Rectal smooth muscle tissue (tissue), 1 donor: ENCODE data around the gene CLDN15.
"Not testable (repeated sequence)": the region's sequence is repeated elsewhere in the genome, so short reads cannot be mapped to it uniquely, and the experiment has no call there.

Experiments
- H3K27ac ChIP-seq: one replicate; pipeline ENCODE4 v1.7.0; 2013; ENCODE audit warnings: low read depth, low read length, inconsistent platforms
- H3K27me3 ChIP-seq: one replicate; pipeline ENCODE4 v1.7.0; 2013; ENCODE audit warnings: low read length; ENCODE audit not compliant: control insufficient read depth, insufficient read depth
- H3K36me3 ChIP-seq: one replicate; pipeline ENCODE4 v1.7.0; 2013; ENCODE audit warnings: low read length; ENCODE audit not compliant: control insufficient read depth, insufficient read depth
- H3K4me1 ChIP-seq: one replicate; pipeline ENCODE4 v1.7.0; 2013; ENCODE audit warnings: low read length; ENCODE audit not compliant: control insufficient read depth, insufficient read depth
- H3K4me3 ChIP-seq: one replicate; pipeline ENCODE4 v1.7.0; 2013; ENCODE audit warnings: low read length
- H3K9ac ChIP-seq: one replicate; pipeline ENCODE4 v1.7.0; 2013; ENCODE audit warnings: low read length

The CLDN15 gene

DNA sequence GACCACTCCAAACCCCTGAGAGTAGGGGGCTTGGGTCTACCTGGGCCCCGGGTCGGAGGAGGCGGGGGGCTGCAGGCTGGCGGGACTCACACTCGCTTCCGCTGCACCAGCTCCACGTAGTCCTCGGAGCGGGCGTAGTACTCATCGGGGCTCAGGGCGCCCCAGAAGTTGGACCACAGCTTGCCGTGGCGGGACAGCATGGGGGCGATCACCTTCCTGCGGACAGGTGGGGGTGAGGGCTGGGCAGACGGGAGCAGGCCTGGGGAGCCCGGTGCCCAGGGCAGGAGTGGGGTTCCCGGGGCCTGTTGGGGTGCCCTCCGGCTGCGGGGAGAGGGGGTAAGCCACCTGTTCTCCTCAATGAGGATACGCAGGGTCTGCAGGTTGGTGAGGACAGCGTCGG lies 26.1 kb downstream of the CLDN15 start:
- H3K4me1 ChIP-seq: peaks cover 6% of the 10 kb centered on the region
- H3K36me3 ChIP-seq: peaks cover 16% of the 10 kb centered on the region
- H3K4me3 ChIP-seq: no peak overlapping the region
- no peaks in the 10 kb centered on the region for H3K27me3 ChIP-seq
- H3K9ac ChIP-seq: no peak overlapping the region
- H3K27ac ChIP-seq: no peak overlapping the region

DNA sequence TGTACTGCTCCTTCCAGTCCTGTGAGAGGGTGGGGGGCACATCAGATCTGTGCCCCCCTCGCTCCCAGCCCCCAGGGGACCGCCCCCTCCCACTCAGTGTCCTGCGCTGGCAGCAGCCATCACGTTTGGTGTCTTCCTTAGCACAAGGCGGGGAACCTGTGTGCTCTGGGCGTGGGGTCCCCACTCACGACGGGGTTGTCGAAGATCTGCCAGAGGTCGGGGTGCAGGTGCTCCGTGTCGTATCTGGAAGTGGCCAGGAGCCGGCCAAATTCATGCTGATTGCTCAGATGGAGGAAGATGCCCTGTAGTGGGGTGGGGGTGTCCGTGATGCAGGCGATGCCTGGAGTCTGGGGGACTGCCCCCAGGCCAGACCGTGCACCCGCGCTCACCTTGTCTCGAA lies 27.5 kb downstream of the CLDN15 start:
- Histone ChIP-seq H3K27me3 (no peaks in the 10 kb centered on the region), H3K4me1 (no peaks in the 10 kb centered on the region), H3K27ac (no peak overlapping the region), H3K4me3 (no peak overlapping the region), H3K9ac (no peak overlapping the region), H3K36me3 (peaks cover 16% of the 10 kb centered on the region)

DNA sequence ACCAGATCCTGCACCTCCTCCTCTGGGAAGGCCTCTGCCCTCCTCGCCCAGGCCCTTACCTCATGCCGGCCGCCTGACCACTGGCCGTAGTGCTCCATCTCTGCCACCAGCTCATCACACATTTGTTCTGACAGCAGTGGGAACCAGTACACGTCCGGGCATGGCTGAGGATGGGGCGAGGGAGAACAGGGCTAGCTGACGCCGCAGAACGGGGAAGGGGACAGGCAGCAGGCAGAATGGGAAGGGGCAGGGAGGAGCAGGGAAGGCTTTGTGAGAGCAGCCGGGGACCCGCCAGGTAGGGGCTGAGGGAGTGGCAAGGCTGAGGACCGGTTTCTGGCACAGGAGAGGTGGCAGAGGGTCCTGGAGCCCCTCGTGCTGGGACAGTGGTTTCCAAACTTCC lies 28.8 kb downstream of the CLDN15 start:
- H3K36me3 ChIP-seq: peaks cover 16% of the 10 kb centered on the region
- H3K27ac ChIP-seq: no peak overlapping the region
- no peak overlapping the region for H3K9ac ChIP-seq
- H3K4me3 ChIP-seq: no peak overlapping the region
- no peaks in the 10 kb centered on the region for H3K4me1 ChIP-seq
- no peaks in the 10 kb centered on the region for H3K27me3 ChIP-seq

DNA sequence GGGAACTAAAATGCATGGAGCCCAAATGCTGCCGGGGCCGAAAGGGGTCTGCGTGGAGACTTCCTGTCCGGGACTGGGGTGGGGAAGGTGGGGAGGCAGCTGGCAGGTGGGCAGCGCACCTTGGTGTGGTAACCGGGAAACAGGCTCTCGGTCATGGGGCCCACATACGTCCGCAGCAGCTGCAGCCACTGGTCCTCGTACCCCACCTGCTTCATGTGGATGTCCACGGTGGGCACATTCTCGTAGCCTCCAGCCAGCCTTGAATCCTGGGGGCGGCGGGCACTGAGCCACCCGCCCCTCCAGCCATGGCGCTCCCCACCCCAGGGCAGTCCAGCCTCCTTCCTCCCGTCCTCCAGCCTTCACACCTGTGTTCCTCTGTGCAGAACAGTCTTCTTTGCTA lies 30.1 kb downstream of the CLDN15 start:
- H3K36me3 ChIP-seq: peaks cover 16% of the 10 kb centered on the region
- H3K9ac ChIP-seq: no peak overlapping the region
- H3K27ac ChIP-seq: no peak overlapping the region
- no peaks in the 10 kb centered on the region for H3K27me3 ChIP-seq
- no peaks in the 10 kb centered on the region for H3K4me1 ChIP-seq
- H3K4me3 ChIP-seq: no peak overlapping the region

DNA sequence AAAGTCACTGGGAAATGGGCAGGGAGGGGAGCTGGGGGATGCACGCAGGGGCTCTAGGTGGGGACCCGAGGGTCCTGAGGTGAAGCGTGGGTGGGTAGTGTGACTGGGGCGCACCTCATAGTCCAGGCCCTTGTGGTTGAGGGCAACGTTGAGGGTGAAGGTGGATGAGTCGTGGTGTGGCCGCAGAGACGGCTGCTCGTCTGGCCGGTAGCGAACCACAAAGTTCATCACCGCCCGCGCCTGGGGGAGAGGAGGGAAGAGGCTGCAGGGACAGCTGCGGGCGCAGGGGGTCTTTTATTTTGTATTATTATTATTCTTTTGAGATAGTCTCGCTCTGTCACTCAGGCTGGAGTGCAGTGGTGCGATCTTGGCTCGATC lies 30.9 kb downstream of the CLDN15 start:
- Histone ChIP-seq H3K4me3 (no peak overlapping the region), H3K4me1 (no peaks in the 10 kb centered on the region), H3K27ac (no peak overlapping the region), H3K27me3 (no peaks in the 10 kb centered on the region), H3K36me3 (peaks cover 11% of the 10 kb centered on the region), H3K9ac (no peak overlapping the region)

DNA sequence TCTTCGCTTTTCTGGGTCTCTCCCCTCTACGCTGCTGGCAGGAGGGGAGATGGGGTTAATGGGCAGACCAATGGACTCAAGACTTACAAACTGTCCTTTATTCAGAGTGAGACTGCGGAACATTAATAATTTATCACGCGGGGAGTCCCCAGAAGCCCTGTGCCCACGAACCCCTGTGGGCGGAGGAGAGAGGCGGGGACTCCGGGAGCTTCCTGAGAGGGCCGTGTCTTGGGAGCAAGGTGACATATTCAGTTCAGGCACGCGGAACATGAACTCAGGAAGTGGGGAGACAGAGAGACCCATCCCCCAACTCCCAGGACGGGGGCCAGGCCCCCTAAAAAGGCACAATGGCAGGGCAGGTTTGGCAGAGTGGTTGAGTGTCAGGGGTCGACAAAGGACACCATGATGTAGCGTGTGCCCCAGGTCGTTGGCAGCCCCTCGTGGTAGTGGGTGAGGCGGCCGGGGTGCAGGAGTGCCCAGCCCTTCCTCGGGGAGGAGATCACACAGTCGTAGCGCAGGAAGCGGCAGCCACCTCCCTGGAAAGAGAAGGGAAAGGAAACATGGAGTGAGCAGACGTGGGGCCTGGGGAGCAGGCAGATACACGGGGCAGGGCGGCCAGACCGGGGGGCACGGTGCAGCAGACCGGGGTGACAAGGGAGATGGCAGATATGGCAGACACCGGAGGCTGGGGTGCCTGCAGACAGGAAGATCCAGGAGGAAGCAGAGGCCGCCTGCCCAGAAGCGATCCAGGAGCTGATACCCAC lies 31.5 kb downstream of the CLDN15 start:
- peaks cover under 1% of the 10 kb centered on the region for H3K27me3 ChIP-seq
- no peak overlapping the region for H3K9ac ChIP-seq
- H3K36me3 ChIP-seq: peaks cover 11% of the 10 kb centered on the region
- no peak overlapping the region for H3K4me3 ChIP-seq
- no peaks in the 10 kb centered on the region for H3K4me1 ChIP-seq
- no peak overlapping the region for H3K27ac ChIP-seq

DNA sequence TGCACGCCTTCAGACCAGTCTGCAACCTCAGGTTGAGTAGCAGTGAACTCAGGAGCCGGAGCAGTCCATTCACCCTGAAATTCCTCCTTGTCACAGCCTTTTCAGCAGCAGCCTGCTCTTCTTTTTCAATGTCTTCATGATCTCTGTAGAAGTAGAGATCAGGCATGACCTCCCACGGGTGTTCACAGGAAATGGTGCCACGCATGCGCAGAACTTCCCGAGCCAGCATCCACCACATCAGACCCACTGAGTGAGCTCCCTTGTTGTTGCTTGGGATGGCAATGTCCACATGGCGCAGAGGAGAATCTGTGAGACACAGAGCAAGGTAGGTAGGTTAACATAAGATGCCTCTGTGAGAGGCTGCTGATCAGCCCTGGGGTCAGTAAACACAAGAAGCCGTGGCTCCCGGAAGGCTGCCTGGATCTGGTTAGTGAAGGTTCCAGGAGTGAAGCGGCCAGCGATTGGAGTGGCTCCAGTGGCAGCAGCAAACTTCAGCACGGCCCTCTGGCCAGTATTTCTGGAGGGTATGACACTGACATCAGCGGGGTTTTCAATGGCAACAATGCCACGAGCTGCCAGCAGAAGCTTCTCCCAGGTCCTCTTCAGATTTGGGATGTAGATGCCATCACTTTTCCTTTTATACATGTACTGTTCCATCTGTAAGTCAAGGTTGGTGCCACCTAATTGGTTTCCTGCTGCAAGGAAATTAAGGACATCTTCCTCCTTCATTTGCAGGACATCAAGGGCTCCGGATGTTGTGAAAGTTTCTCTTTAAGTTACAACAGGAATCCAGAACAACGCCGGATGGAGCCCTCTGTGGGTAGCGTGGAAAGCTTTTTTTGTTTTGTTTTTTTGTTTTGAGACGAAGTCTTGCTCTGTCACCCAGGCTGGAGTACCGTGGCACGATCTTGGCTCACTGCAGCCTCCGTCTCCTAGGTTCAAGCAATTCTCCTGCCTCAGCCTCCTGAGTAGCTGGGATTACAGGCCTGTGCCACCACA lies 33.6 kb downstream of the CLDN15 start:
- H3K4me3 ChIP-seq, H3K4me1 ChIP-seq, H3K27ac ChIP-seq, H3K36me3 ChIP-seq, H3K9ac ChIP-seq, H3K27me3 ChIP-seq: not testable (repeated sequence)

DNA sequence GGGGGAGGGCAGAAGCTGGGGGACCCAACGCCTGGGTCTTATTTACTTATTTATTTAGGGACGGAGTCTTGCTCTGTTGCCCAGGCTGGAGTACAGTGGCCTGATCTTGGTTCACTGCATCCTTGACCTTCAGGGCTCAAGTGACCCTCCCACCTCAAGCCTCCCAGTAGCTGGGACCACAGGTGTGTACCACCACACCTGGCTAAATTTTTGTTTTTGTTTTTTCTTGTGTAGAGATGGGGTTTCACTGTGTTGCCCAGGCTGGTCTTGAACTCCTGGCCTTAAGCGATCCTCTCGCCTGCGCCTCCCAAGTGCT lies 35.0 kb downstream of the CLDN15 start:
- Histone ChIP-seq H3K27ac (no peak overlapping the region), H3K4me3 (no peak overlapping the region), H3K9ac (no peak overlapping the region), H3K36me3 (peaks cover 2% of the 10 kb centered on the region), H3K27me3 (peaks cover 8% of the 10 kb centered on the region), H3K4me1 (no peaks in the 10 kb centered on the region)

DNA sequence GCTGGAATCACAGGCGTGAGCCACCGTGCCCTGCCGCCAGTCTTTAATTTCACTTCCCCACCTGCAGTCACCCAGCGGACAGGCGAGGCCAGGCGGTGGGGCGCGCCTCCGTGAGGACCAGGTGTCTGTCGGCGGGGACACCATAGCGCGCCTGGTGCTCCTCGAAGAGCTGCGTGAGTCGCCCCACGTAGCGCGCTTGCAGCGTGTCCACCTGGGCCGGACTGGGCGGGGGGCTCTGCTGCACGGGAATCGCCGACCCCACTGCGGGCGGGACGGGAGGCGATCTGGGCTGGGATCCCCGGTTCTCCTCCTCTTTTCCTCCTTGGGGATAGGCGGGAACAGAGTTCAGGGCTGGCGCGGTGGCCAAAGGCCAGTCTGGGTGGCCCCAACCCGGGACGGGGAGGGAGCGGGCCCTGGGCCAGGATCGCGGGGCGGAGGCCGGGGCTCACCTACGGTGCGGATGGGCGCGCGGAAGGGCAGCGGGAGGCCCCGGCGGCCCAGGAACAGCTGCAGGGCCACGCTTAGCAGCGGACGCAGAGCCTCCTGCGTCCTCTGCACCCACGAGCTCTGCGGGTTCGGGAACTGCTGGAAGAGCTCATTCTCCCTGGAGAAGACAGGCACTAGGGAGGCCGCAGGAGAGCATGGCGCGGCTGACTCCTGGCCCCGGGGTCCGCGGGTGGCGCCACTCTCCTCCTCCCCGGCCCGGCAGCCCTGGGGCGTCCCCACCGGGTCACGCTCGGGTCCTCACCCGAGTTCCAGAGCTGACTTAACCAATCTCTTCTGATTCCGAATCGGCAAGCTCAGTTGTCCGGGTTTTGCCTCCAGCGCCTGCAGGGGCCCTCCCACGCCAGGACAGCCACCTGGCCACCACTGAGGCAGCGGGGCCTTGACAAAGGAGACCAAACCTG lies 35.7 kb downstream of the CLDN15 start:
- Histone ChIP-seq H3K27me3 (peaks cover 8% of the 10 kb centered on the region), H3K4me3 (peak overlapping the region; percentile 38), H3K27ac (no peak overlapping the region), H3K36me3 (peaks cover 2% of the 10 kb centered on the region), H3K9ac (no peak overlapping the region), H3K4me1 (no peaks in the 10 kb centered on the region)

DNA sequence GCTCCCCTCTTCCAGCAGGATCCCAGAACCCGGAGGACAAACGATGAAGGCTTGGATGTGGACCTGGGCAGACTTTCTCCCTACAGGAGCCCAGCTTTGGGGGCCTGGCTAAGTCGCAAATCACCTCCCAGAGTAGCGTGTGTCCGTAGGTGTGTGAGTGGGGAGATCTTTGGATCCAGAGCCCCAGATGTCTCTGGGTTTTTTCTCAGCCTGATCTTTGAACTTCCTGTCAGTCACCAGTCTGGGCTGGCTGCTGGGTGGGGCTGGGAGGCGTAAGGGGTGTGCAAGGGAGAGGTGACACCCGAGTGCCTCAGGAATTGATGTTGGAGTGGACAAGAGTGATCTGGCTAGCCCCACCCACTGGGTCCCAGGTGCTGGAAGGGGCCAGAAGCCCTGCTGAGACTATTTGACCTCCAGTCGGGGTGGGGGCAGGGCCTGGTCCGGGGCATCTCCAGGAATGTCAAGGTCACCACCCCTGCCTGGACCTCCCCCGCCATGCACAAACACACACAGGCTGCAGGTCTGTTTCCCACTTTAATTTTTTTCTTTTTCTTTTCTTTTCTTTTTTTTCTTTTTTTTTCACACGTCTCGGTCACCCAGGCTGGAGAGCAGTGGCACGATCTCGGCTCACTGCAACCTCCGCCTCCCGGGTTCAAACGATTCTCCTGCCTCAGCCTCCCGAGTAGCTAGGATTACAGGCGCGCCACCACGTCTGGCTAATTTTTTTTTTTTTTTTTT lies 36.6 kb downstream of the CLDN15 start, which contains the start of gene MOGAT3:
TSS of gene MOGAT3 (minus strand) at position 175 of the 738 bp plus-strand sequence. CDS start 182 bp downstream, outside the sequence.
- H3K4me1 ChIP-seq: no peaks in the 10 kb centered on the region
- H3K27ac ChIP-seq: no peak within 1 kb of the TSS
- H3K27me3 ChIP-seq: peaks cover 8% of the 10 kb centered on the region
- H3K36me3 ChIP-seq: no peaks in the 10 kb centered on the region
- peak within 1 kb of the TSS; percentile 48 for H3K4me3 ChIP-seq
- no peak within 1 kb of the TSS for H3K9ac ChIP-seq

DNA sequence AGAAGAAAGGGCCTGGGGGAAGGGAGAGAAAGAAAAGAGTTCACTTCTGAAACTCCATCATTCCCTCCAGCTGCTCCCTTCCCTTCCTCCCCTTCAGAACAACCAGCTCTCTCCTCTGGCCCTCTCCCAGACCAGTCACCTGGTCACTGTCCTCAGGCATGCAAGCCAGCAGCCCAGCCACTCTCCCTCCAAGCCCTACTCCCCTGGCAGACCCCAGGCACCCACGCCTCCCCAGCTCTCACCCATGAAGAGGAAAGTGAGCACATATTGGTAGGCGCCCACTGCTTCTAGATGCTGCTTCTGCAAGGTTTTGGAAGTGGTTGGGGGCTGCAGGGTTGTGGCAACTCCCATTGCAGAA lies 37.1 kb downstream of the CLDN15 start:
- H3K27ac ChIP-seq: no peak overlapping the region
- H3K9ac ChIP-seq: no peak overlapping the region
- H3K4me1 ChIP-seq: no peaks in the 10 kb centered on the region
- peak overlapping the region; percentile 48 for H3K4me3 ChIP-seq
- peaks cover 8% of the 10 kb centered on the region for H3K27me3 ChIP-seq
- no peaks in the 10 kb centered on the region for H3K36me3 ChIP-seq
